Coronary artery (tissue), 2 donors: ENCODE data around the gene BET1L.

Experiments used
- DNase-seq: peaks from one replicate; pipeline ENCODE4 v3.0.0-alpha.2; 2017; ENCODE audit warnings: low spot score
- H3K27ac ChIP-seq, 2 donors: fragments of 200-600 bp; sonication (generic); one replicate each; pipeline ENCODE4 v1.5.1; 2016 to 2019
- H3K4me3 ChIP-seq: fragments of 200-600 bp; sonication (generic); 2 replicates; pipeline ENCODE4 v1.5.1; 2016; ENCODE audit warnings: mild to moderate bottlenecking, moderate library complexity
- CTCF ChIP-seq: fragments of 200-600 bp; sonication (generic); IDR thresholded peaks from one replicate; pipeline ENCODE4 v1.5.1; 2019; ENCODE audit warnings: antibody characterized with exemption

Gene BET1L

DNA sequence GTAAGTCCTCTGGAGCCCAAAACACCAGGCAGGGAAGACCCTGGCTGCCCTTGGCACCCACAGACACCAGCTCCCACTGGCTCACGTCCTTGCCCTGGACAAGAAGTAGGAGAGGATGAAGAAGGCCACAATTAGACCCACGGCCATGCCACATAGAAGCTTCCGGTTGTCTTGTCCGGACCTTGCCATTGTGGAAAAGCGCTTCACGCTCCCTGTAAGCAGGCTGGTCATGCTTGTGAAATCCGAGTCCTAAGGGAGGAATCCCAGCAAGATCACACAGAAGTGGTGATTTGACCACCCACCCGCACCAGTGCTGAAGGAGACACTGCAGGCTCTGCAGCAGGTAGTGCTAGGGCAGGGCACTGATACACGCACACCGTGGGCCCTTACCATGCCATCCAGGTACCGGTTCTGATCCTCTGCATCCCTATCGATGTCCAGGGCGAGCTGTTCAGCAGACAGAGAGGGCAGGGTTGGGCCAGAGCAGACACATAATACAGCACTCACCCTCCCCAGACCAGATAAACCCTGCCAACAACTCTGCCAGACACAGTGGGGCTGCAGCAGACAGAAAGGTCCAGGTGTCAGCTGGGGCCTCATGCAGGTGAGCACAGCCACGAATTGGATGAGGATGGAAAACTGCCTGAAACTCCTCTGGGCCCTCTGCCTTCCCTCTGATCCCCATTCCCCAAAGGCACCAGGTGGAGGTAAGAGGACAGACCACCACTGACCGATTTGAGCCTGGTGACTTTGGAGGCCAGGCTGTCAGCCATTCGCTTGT, 1.8 kb downstream of the BET1L start:
- peak; percentile 69 for DNase-seq
- no peak for TF ChIP-seq CTCF
- Histone ChIP-seq H3K27ac (no peak overlapping the region), H3K4me3 (peak overlapping the region; percentile 77)

GRCh38 chr11:204587-205109, 2.6 kb downstream of the BET1L start:
- peak; percentile 72 for DNase-seq
- no peak for TF ChIP-seq CTCF
- H3K27ac ChIP-seq, result no peak overlapping the region
- peak overlapping the region; percentile 77 for H3K4me3 ChIP-seq

- Histone ChIP-seq H3K27ac (no peak overlapping the region), H3K4me3 (no peak overlapping the region)
- no peak for TF ChIP-seq CTCF
- peak; percentile 70 for DNase-seq
Measured at GRCh38 chr11:203945-204586, 3.1 kb downstream of the BET1L start.

DNA sequence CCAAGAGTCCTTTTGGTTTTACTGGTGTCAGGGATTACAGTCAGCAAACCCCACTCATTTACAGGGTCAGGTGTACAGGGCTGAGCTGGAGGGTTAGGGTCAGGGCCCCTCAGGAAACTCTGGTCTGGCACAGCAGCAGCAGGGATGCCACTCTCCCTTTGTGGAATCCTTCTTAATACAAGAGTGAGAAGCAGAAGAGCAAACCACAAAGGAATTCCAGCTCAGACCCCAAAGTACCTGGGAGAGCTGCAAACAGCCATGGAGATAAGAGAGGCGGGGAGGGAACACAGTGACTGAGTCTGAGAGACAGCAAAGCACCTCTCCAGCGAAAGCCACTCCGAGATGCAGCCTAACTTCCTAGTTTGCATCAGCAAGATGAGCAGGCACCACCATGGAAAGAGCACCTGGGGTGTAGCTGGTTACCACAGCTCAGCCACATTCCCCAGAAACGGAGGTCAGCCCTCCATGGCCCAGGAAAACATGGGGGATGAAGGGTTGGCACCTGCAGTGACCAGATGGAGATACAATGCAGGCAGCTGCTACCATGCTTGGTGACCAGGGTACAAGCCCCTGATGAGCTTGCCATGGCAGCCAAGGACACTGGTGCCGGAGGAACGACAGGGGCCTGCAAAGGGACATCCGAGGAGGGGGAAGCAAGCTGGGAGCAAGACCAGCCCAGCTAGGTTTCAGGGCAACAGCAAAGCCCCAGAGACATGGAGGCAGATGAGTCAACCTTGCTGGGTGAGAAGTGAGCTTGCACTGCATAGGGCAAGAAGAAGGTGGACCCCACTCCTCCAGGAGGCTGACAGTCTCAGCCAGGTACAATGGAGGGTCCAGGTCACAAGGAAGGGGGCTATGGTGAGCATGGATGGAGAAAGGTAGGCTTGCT, 3.9 kb downstream of the BET1L start:
- TF ChIP-seq CTCF, result no peak
- DNase-seq, result peak; percentile 68
- no peak overlapping the region for H3K4me3 ChIP-seq
- no peak overlapping the region for H3K27ac ChIP-seq

- Histone ChIP-seq H3K4me3 (no peak overlapping the region), H3K27ac (no peak overlapping the region)
- DNase-seq, result peak; percentile 62
- TF ChIP-seq CTCF, result no peak
Measured at GRCh38 chr11:202490-202889, 4.7 kb downstream of the BET1L start.

DNA sequence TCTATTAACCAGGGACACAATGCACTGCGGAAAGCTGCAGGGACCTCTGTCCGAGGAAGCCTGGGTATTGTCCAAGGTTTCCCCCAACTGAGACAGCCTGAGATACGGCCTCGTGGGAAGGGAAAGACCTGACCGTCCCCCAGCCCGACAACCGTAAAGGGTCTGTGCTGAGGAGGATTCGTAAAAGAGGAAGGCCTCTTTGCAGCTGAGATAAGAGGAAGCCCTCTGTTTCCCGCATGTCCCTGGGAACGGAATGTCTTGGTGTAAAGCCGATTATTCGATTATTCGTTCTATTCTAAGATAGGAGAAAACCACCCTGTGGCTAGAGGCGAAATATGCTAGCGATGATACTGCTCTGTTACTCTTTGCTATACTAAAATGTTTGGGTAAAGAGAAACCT, 5.2 kb downstream of the BET1L start:
- DNase-seq, result peak; percentile 45
- Histone ChIP-seq H3K27ac (no peak overlapping the region), H3K4me3 (no peak overlapping the region)
- TF ChIP-seq CTCF, result no peak
